Endothelial cell of umbilical vein (primary cell): ENCODE results near the gene TMEM273. TPM values are rescaled to one million over a fixed set of nuclear protein-coding genes. Genes with fewer than 3 reads are reported as not detected.

ENCODE experiments used
- BruUV-seq: library from RNA; stranded (reverse); fragments of 400-500 nt; replicated peaks from 2 replicates; lab custom pipeline; 2021; lab: Mats Ljungman, UMichigan
- CTCF ChIA-PET: fragments of 300-600, 350-600 bp; sonication (Branson Sonifier 250); formaldehyde crosslinking; loops from one replicate; lab custom pipeline; 2021; ENCODE audit warnings: antibody characterized with exemption, inconsistent platforms; lab: Charles Lee
- POLR2A ChIA-PET: fragments of 300-600, 350-600 bp; sonication (Branson Sonifier 250); formaldehyde crosslinking; loops from one replicate; lab custom pipeline; 2021; ENCODE audit warnings: antibody characterized with exemption, inconsistent platforms; lab: Charles Lee
- DNase-seq: peaks from one replicate; pipeline ENCODE4 v3.0.0-alpha.2; 2011; ENCODE audit warnings: low read depth, low spot score
- FAIRE-seq: peaks from 2 replicates; lab custom pipeline; 2011; peaks lifted over from hg19 to GRCh38; lab: Jason Lieb, UNC
- H2AFZ ChIP-seq: 2 replicates; pipeline ENCODE4 v1.6.0; 2012; ENCODE audit warnings: low read depth, low read length, control low read depth, inconsistent platforms
- H3K27ac ChIP-seq: 2 replicates; pipeline ENCODE4 v1.5.1; 2011; ENCODE audit warnings: low read depth, mild to moderate bottlenecking, control low read depth, low read length, moderate library complexity; ENCODE audit not compliant: insufficient read depth
- H3K27me3 ChIP-seq, 2 experiments: 2 replicates each; pipeline versions ENCODE4 v1.6.0 to v1.6.1; 2011; ENCODE audit warnings: low read length in 2 of 2, mixed read lengths in 1 of 2; ENCODE audit not compliant: control insufficient read depth in 2 of 2, insufficient read depth in 2 of 2
- H3K36me3 ChIP-seq, 2 experiments: 2 replicates in 1 of 2; 3 replicates in 1 of 2; pipeline ENCODE4 v1.5.1; 2011; ENCODE audit warnings: low read length in 2 of 2, mild to moderate bottlenecking in 1 of 2, moderate library complexity in 1 of 2; ENCODE audit not compliant: control insufficient read depth in 2 of 2, insufficient read depth in 2 of 2; ENCODE audit errors: extremely low read depth in 1 of 2
- H3K4me1 ChIP-seq: 3 replicates; pipeline ENCODE4 v1.5.1; 2011; ENCODE audit warnings: mild to moderate bottlenecking, low read length; ENCODE audit not compliant: control insufficient read depth, insufficient read depth; ENCODE audit errors: extremely low read depth
- H3K4me2 ChIP-seq: 2 replicates; pipeline ENCODE4 v1.6.1; 2011; ENCODE audit warnings: low read length, control low read depth, mixed read lengths; ENCODE audit not compliant: insufficient read depth
- H3K4me3 ChIP-seq, 3 experiments: fragments of 200-600 bp in 1 of 3; sonication (generic), shearing (Covaris generic) in 1 of 3; replicated peaks in 1 of 3; 2 replicates each; pipeline ENCODE4 v1.5.1; 2011 to 2016; ENCODE audit warnings: control low read depth in 3 of 3, low read length in 3 of 3, mild to moderate bottlenecking in 2 of 3, inconsistent platforms in 1 of 3, low read depth in 1 of 3, moderate library complexity in 1 of 3; ENCODE audit not compliant: insufficient read depth in 1 of 3
- H3K79me2 ChIP-seq: 2 replicates; pipeline ENCODE4 v1.6.0; 2012; ENCODE audit warnings: low read length, inconsistent platforms; ENCODE audit not compliant: control insufficient read depth, insufficient read depth
- H3K9ac ChIP-seq: replicated peaks from 2 replicates; pipeline ENCODE3; 2011; ENCODE audit warnings: low read length, control low read depth; ENCODE audit not compliant: insufficient read depth; ENCODE audit errors: extremely low read depth
- H3K9me1 ChIP-seq: replicated peaks from 3 replicates; pipeline ENCODE4 v1.6.0; 2011; ENCODE audit warnings: mild to moderate bottlenecking, low read length; ENCODE audit not compliant: control insufficient read depth, insufficient read depth; ENCODE audit errors: extremely low read depth
- H3K9me3 ChIP-seq: replicated peaks from 2 replicates; pipeline ENCODE4 v1.5.1; 2012; ENCODE audit warnings: low read length, inconsistent platforms; ENCODE audit not compliant: control insufficient read depth, insufficient read depth
- H4K20me1 ChIP-seq: replicated peaks from 2 replicates; pipeline ENCODE3; 2011; ENCODE audit warnings: mild to moderate bottlenecking, low read length; ENCODE audit not compliant: control insufficient read depth, insufficient read depth; ENCODE audit errors: extremely low read depth
- FOS ChIP-seq: IDR thresholded peaks from 2 replicates; pipeline ENCODE4 v1.6.1; 2011; ENCODE audit warnings: mild to moderate bottlenecking, low read length, moderate library complexity, borderline replicate concordance; ENCODE audit not compliant: insufficient read depth
- GATA2 ChIP-seq: IDR thresholded peaks from 2 replicates; pipeline ENCODE4 v1.7.0; 2011; ENCODE audit warnings: low read depth, mild to moderate bottlenecking, moderate library complexity, mixed read lengths, low read length; ENCODE audit not compliant: insufficient read length, insufficient read depth
- JUN ChIP-seq: IDR thresholded peaks from 2 replicates; pipeline ENCODE4 v1.6.1; 2011; ENCODE audit warnings: borderline replicate concordance, low read depth; ENCODE audit not compliant: insufficient read length, insufficient read depth
- MYC ChIP-seq: IDR thresholded peaks from one replicate; pipeline ENCODE4 v1.6.1; 2011; ENCODE audit warnings: mild to moderate bottlenecking, low read depth, low read length
- POLR2A ChIP-seq: IDR thresholded peaks from 2 replicates; pipeline ENCODE4 v1.6.1; 2012; ENCODE audit warnings: low read depth, mild to moderate bottlenecking, control low read depth, low read length
- POLR2AphosphoS5 ChIP-seq: IDR thresholded peaks from 2 replicates; pipeline ENCODE4 v1.6.1; 2012; ENCODE audit warnings: low read depth, mild to moderate bottlenecking, control low read depth, low read length, moderate library complexity; ENCODE audit not compliant: insufficient read depth
- dilution Hi-C: fragments of 300-500 bp; cut with MboI; formaldehyde crosslinking; loops from one replicate; pipeline ENCODE4 v1.15.0; 2019; ENCODE audit warnings: low sequenced_read_pairs; ENCODE audit not compliant: extremely low pct_ligation_motif_present
- intact Hi-C: fragments of 100-400 bp; cut with micrococcal nuclease; formaldehyde crosslinking; loops from one replicate; pipeline ENCODE4 v1.10.0; 2022
- polyA plus RNA-seq, 4 experiments: library from polyadenylated mRNA; depleted of rRNA in 3 of 4; stranded (reverse) in 3 of 4; unstranded in 1 of 4; fragments of >200 nt; gene quantifications; 2 replicates each; pipeline versions ENCODE4 v1.2.1 to v1.2.3, GENCODE V29; 2011 to 2012; ENCODE audit warnings: missing spikeins in 1 of 4
- total RNA-seq: library from RNA; stranded (reverse); gene quantifications from 2 replicates; pipeline ENCODE4 v1.2.3, GENCODE V29; 2021
- TF ChIP-seq, protein P1 (sequence below), 2 donors: IDR thresholded peaks; 1 replicate in 1 of 2; 2 replicates in 1 of 2; pipeline ENCODE4 v1.5.1; 2011; ENCODE audit warnings: low read length in 2 of 2, mild to moderate bottlenecking in 2 of 2, moderate library complexity in 2 of 2, control low read depth in 1 of 2, inconsistent platforms in 1 of 2, low read depth in 1 of 2; ENCODE audit not compliant: insufficient read depth in 1 of 2; ENCODE audit errors: extremely low read depth in 1 of 2
- TF ChIP-seq, protein P2 (sequence below): IDR thresholded peaks from 2 replicates; pipeline ENCODE4 v1.6.1; 2011; ENCODE audit not compliant: insufficient read depth, insufficient read length

TMEM273 gene
- total and polyA plus RNA-seq, 2 donors (not counting 3 experiments of a cell fraction or from before 2014, with no cell fraction given), result 1.9 to 3.7 TPM

- Histone ChIP-seq H3K9me1 (no peaks in the 10 kb centered on the region), H3K4me1 (no peaks in the 10 kb centered on the region), H2AFZ (no peak overlapping the region), H3K9ac (no peak overlapping the region), H4K20me1 (no peaks in the 10 kb centered on the region), H3K27me3 (peaks cover 10 to 21% of the 10 kb centered on the region in 2 experiments), H3K4me3 (no peak overlapping the region), H3K36me3 (no peaks in the 10 kb centered on the region), H3K27ac (no peak overlapping the region), H3K4me2 (no peak overlapping the region), H3K79me2 (no peaks in the 10 kb centered on the region), H3K9me3 (no peaks in the 10 kb centered on the region)
- intact Hi-C loops (no loop called here), dilution Hi-C loops (no loop called here)
- DNase-seq (no peak), FAIRE-seq (no peak)
- ChIA-PET CTCF (interaction anchor here (1.5 kb wide), 1 partner anchor 296 kb away, joined by 3 read pairs; no protein-coding TSS in a partner anchor), POLR2A (no interaction called here)
- no TSS peak for BruUV-seq
- no peak for TF ChIP-seq FOS
- TF ChIP-seq POLR2A, result no peak
- TF ChIP-seq, protein P1, sequence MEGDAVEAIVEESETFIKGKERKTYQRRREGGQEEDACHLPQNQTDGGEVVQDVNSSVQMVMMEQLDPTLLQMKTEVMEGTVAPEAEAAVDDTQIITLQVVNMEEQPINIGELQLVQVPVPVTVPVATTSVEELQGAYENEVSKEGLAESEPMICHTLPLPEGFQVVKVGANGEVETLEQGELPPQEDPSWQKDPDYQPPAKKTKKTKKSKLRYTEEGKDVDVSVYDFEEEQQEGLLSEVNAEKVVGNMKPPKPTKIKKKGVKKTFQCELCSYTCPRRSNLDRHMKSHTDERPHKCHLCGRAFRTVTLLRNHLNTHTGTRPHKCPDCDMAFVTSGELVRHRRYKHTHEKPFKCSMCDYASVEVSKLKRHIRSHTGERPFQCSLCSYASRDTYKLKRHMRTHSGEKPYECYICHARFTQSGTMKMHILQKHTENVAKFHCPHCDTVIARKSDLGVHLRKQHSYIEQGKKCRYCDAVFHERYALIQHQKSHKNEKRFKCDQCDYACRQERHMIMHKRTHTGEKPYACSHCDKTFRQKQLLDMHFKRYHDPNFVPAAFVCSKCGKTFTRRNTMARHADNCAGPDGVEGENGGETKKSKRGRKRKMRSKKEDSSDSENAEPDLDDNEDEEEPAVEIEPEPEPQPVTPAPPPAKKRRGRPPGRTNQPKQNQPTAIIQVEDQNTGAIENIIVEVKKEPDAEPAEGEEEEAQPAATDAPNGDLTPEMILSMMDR (IDR thresholded peaks at IDR 0.05; ENCODE audit: extremely low read depth in 1 of 2, insufficient read depth in 1 of 2, low read depth in 1 of 2, low read length in 2 of 2), result no peak
- no peak for TF ChIP-seq POLR2AphosphoS5
- TF ChIP-seq MYC, result no peak
- TF ChIP-seq JUN, result no peak
- TF ChIP-seq GATA2, result no peak
- TF ChIP-seq, protein P2, sequence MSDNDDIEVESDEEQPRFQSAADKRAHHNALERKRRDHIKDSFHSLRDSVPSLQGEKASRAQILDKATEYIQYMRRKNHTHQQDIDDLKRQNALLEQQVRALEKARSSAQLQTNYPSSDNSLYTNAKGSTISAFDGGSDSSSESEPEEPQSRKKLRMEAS, result no peak
These were observed 76.9 kb downstream of the TMEM273 start for GRCh38 chr10:49111320-49111698.
